LNCAP (cell line): ENCODE data around the gene SLITRK5.

Experiments
- CTCF ChIP-seq: fragments of 450-650 bp; IDR thresholded peaks from 2 replicates; pipeline ENCODE4 v1.5.1; 2017; ENCODE audit warnings: mild to moderate bottlenecking

Gene SLITRK5

GRCh38 chr13:87671753-87672605 is 808 bp downstream of the SLITRK5 start:
- TF ChIP-seq CTCF = no peak

GRCh38 chr13:87674247-87674738 is 3.1 kb downstream of the SLITRK5 start:
- TF ChIP-seq CTCF = no peak

- no peak for TF ChIP-seq CTCF
These were observed 4.7 kb downstream of the SLITRK5 start for GRCh38 chr13:87675851-87676250.

- TF ChIP-seq CTCF = no peak
These were observed 5.3 kb downstream of the SLITRK5 start for GRCh38 chr13:87676254-87677042.

GRCh38 chr13:87677043-87677495 is 5.9 kb downstream of the SLITRK5 start:
- TF ChIP-seq CTCF = no peak

- TF ChIP-seq CTCF = no peak
These were observed 6.6 kb downstream of the SLITRK5 start for GRCh38 chr13:87677496-87678371.

GRCh38 chr13:87678372-87678752 is 7.2 kb downstream of the SLITRK5 start:
- no peak for TF ChIP-seq CTCF
